NCI-H2227 treated with DMSO at 0.1 percent for 48 hours (cell line): Measurements from ENCODE around the gene OR4C11.

Experiments used
- DNase-seq: peaks from one replicate; lab custom pipeline; 2025; lab: John Stamatoyannopoulos, UW

Gene OR4C11, protein sequence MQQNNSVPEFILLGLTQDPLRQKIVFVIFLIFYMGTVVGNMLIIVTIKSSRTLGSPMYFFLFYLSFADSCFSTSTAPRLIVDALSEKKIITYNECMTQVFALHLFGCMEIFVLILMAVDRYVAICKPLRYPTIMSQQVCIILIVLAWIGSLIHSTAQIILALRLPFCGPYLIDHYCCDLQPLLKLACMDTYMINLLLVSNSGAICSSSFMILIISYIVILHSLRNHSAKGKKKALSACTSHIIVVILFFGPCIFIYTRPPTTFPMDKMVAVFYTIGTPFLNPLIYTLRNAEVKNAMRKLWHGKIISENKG

GRCh38 chr11:55607545-55607944, at the start of gene OR4C11:
Gene OR4C11 (minus strand): TSS chr11:55607645. CDS start chr11:55604373, 3,272 bp downstream.
- DNase-seq = no peak

GRCh38 chr11:55655096-55655495, 47.7 kb upstream of the OR4C11 start:
- DNase-seq = no peak

DNA sequence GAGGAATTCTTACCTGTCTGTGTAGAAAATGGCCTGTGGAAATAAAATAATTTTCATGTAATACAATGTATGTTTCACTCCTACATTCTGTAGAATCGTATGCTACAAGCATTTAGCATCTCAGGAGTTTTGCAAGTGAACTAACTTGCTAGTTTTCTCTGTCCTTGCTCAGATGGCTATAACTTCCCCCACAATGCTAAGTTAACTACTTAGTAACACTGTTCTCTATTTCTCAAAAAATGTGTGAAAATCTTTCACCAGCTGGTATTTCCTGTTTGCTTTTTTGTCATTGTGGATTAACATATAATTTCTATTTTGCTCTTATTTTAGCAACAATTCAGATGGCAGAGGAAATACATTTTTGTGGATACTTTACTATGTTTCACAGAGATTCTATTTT, 45.1 kb upstream of the OR4C11 start:
- no peak for DNase-seq

DNA sequence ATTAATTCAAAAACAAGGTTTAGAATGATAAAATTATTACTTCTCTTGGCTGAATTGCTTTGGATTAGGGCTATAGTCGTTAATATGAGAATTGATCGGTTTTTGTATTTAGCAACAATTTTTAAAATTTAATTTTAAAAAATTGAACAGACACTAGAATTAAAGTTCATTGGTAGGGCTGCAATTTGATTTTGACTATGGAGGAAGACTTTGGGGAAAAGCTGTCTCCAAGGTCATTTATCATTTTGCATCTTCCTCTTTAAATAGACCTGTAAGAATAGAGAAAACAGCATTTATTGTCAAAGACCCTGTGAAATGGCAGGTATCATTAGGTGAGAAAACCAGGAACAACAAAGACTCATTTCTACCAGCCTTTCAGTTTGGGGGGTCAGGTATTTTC, 40.6 kb upstream of the OR4C11 start, which contains the start of gene OR4S2:
TSS of gene OR4S2 (plus strand) at position 301 of the 400 bp plus-strand sequence. CDS start 2,577 bp downstream, outside the sequence.
- DNase-seq = no peak

GRCh38 chr11:55634813-55635212, 27.4 kb upstream of the OR4C11 start, which contains the start of gene OR4P4:
Gene OR4P4 (plus strand): TSS chr11:55635113.
- DNase-seq = no peak

DNA sequence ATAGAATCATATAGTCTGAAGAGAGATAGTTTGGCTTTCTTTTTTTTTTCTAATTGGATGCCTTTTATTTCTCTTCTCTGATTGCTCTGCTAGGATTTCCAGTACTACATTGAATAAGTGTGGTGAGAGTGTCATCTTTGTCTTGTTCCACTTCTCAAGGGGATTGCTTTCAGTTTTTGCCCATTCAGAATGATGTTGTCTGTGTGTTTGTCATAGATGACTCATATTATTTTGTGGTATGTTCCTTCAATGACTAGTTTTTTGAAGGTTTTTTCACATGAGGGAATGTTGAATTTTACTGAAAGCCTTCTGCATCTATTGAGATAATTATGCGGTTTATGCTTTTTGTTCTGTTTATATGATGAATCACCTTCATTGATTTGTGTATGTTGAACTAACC, 17.1 kb upstream of the OR4C11 start:
- no peak for DNase-seq

DNA sequence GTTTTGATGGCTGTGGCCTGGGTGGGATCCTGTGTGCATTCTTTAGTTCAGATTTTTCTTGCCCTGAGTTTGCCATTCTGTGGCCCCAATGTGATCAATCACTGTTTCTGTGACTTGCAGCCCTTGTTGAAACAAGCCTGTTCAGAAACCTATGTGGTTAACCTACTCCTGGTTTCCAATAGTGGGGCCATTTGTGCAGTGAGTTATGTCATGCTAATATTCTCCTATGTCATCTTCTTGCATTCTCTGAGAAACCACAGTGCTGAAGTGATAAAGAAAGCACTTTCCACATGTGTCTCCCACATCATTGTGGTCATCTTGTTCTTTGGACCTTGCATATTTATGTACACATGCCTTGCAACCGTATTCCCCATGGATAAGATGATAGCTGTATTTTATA, 34.9 kb downstream of the OR4C11 start:
- DNase-seq = no peak

DNA sequence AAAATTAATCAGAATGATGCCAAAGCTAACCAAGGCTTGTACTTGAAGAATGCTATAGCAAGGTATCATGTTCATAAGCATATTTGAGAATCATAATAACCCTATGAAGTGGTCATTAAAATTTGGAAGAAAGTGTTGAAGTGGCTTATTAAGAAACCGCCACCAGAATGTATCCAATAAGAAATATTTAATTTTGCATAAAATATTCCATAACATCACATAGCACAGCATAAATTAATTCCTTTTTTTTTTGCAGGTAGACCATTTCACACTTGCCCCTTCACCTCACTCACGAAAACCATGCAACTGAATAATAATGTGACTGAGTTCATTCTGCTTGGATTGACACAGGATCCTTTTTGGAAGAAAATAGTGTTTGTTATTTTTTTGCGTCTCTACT, 35.6 kb downstream of the OR4C11 start, which contains the start of gene OR4C16:
TSS of gene OR4C16 (plus strand) at position 301 of the 400 bp plus-strand sequence. CDS start at position 301, 0 bp downstream.
- DNase-seq = no peak

GRCh38 chr11:55554169-55554568, 53.3 kb downstream of the OR4C11 start, which contains the start of gene OR4C15:
Gene OR4C15 (plus strand): TSS chr11:55554469. CDS start chr11:55554469, 0 bp downstream.
- DNase-seq = no peak
